Gastrocnemius medialis (tissue), 4 donors: ENCODE results near the gene S100A11.

Source experiments
- CTCF ChIP-seq, 5 experiments: fragments of 450-650 bp in 3 of 5; fragments of 200-600 bp in 2 of 5; sonication (generic) in 2 of 5; IDR thresholded peaks in 4 of 5; conservative IDR thresholded peaks in 1 of 5; 1 replicate in 4 of 5; 2 replicates in 1 of 5; pipeline ENCODE4 v1.5.1; 2016 to 2019; ENCODE audit warnings: antibody characterized with exemption in 5 of 5, mild to moderate bottlenecking in 3 of 5, moderate library complexity in 3 of 5
- POLR2A ChIP-seq, 2 donors: fragments of 450-650 bp; IDR thresholded peaks; one replicate each; pipeline ENCODE4 v1.6.1; 2017; ENCODE audit warnings: antibody characterized with exemption in 2 of 2, mild to moderate bottlenecking in 2 of 2, moderate library complexity in 2 of 2

GRCh38 chr1:152084853-152085252 lies 48.0 kb upstream of the S100A11 start:
- TF ChIP-seq CTCF (IDR thresholded peaks at IDR 0.05 in 4 of 5, conservative IDR thresholded peaks at IDR 0.05 in 1 of 5) (no peak), POLR2A (IDR thresholded peaks at IDR 0.05) (no peak)
